IMR-90 (cell line): ENCODE data around the gene STPG1. TPM values are rescaled to one million over a fixed set of nuclear protein-coding genes. Genes with fewer than 3 reads are reported as not detected.
A peak's percentile ranks its signal among the peaks of the same experiment; 100 is the strongest.

Source experiments
- ATAC-seq: fragments of 200-7000 bp; cut with Tn5 transposase; 2 replicates; pipeline ENCODE4 v1.9.1; 2020; ENCODE audit warnings: low read depth, mild to moderate bottlenecking, moderate library complexity
- BruUV-seq: library from RNA; stranded (reverse); fragments of 400-500 nt; replicated peaks from 2 replicates; lab custom pipeline; 2021; lab: Mats Ljungman, UMichigan
- CTCF ChIA-PET: fragments of 300-600 bp; formaldehyde crosslinking; extraction: SDS; loops from one replicate; lab custom pipeline; 2021; ENCODE audit warnings: antibody characterized with exemption; lab: Yijun Ruan, JAX
- POLR2A ChIA-PET: fragments of 300-600 bp; sonication (Branson Sonifier 250); formaldehyde crosslinking; loops from one replicate; lab custom pipeline; 2022; ENCODE audit warnings: antibody characterized with exemption; ENCODE audit not compliant: unreplicated experiment; lab: Charles Lee
- DNase-seq: peaks from one replicate; pipeline ENCODE4 v3.0.0; 2013
- H2AFZ ChIP-seq: replicated peaks from 2 replicates; pipeline ENCODE3; 2013; ENCODE audit warnings: low read length, mild to moderate bottlenecking; ENCODE audit not compliant: poor library complexity
- H2AK5ac ChIP-seq: 2 replicates; pipeline ENCODE4 v1.6.1; 2013; ENCODE audit warnings: low read depth, low read length, inconsistent platforms
- H2AK9ac ChIP-seq: replicated peaks from 2 replicates; pipeline ENCODE3; 2013; ENCODE audit warnings: mild to moderate bottlenecking, low read depth, low read length, moderate library complexity; ENCODE audit not compliant: poor library complexity
- H2BK120ac ChIP-seq: 2 replicates; pipeline ENCODE4 v1.6.1; 2013; ENCODE audit warnings: low read depth, low read length, inconsistent platforms
- H2BK15ac ChIP-seq: 3 replicates; pipeline ENCODE4 v1.6.1; 2013; ENCODE audit warnings: low read depth, low read length, inconsistent platforms
- H2BK20ac ChIP-seq: 2 replicates; pipeline ENCODE4 v1.6.1; 2013; ENCODE audit warnings: low read depth, mild to moderate bottlenecking, inconsistent platforms, low read length, moderate library complexity
- H2BK5ac ChIP-seq: 2 replicates; pipeline ENCODE4 v1.6.1; 2013; ENCODE audit warnings: mild to moderate bottlenecking, low read depth, low read length, inconsistent platforms; ENCODE audit not compliant: poor library complexity, severe bottlenecking
- H3K14ac ChIP-seq: replicated peaks from 2 replicates; pipeline ENCODE4 v1.6.1; 2013; ENCODE audit warnings: low read depth, low read length, inconsistent platforms
- H3K18ac ChIP-seq: 2 replicates; pipeline ENCODE4 v1.6.1; 2013; ENCODE audit warnings: low read depth, low read length, control low read depth
- H3K23ac ChIP-seq: 2 replicates; pipeline ENCODE4 v1.6.1; 2013; ENCODE audit warnings: low read depth, low read length, inconsistent platforms
- H3K27ac ChIP-seq: 2 replicates; pipeline ENCODE4 v1.5.1; 2013; ENCODE audit warnings: mild to moderate bottlenecking, control low read depth, low read length; ENCODE audit not compliant: insufficient read depth
- H3K27me3 ChIP-seq: 2 replicates; pipeline ENCODE4 v1.6.1; 2013; ENCODE audit warnings: low read length; ENCODE audit not compliant: control insufficient read depth, insufficient read depth
- H3K36me3 ChIP-seq: 2 replicates; pipeline ENCODE4 v1.6.1; 2013; ENCODE audit warnings: low read length, mixed read lengths; ENCODE audit not compliant: control insufficient read depth, insufficient read depth
- H3K4ac ChIP-seq: 2 replicates; pipeline ENCODE4 v1.6.1; 2013; ENCODE audit warnings: low read depth, low read length, inconsistent platforms
- H3K4me1 ChIP-seq: 2 replicates; pipeline ENCODE4 v1.6.1; 2013; ENCODE audit warnings: low read length, mixed read lengths; ENCODE audit not compliant: control insufficient read depth, insufficient read depth
- H3K4me2 ChIP-seq: 2 replicates; pipeline ENCODE4 v1.6.1; 2013; ENCODE audit warnings: low read depth, mild to moderate bottlenecking, control low read depth, low read length, moderate library complexity
- H3K4me3 ChIP-seq: 2 replicates; pipeline ENCODE4 v1.5.1; 2013; ENCODE audit warnings: low read depth, mild to moderate bottlenecking, control low read depth, low read length, moderate library complexity; ENCODE audit not compliant: insufficient read depth
- H3K56ac ChIP-seq: 2 replicates; pipeline ENCODE4 v1.6.1; 2013; ENCODE audit warnings: low read length, inconsistent platforms; ENCODE audit not compliant: insufficient read depth; ENCODE audit errors: extremely low read depth
- H3K79me1 ChIP-seq, 2 experiments: 2 replicates each; pipeline ENCODE4 v1.6.1; 2013; ENCODE audit warnings: low read length in 2 of 2, inconsistent platforms in 1 of 2, low read depth in 1 of 2
- H3K9ac ChIP-seq: 2 replicates; pipeline ENCODE4 v1.6.1; 2013; ENCODE audit warnings: low read depth, low read length, control low read depth
- H3K9me1 ChIP-seq: 2 replicates; pipeline ENCODE4 v1.6.1; 2013; ENCODE audit warnings: low read length, inconsistent platforms; ENCODE audit not compliant: insufficient read depth
- H3K9me3 ChIP-seq: 2 replicates; pipeline ENCODE4 v1.6.1; 2013; ENCODE audit warnings: low read length; ENCODE audit not compliant: control insufficient read depth, insufficient read depth
- H4K20me1 ChIP-seq: 2 replicates; pipeline ENCODE4 v1.6.1; 2013; ENCODE audit warnings: low read length, inconsistent platforms; ENCODE audit not compliant: insufficient read depth
- H4K5ac ChIP-seq: 2 replicates; pipeline ENCODE4 v1.6.1; 2013; ENCODE audit warnings: mild to moderate bottlenecking, low read depth, low read length, control low read depth
- H4K8ac ChIP-seq, 2 experiments: 2 replicates each; pipeline ENCODE4 v1.6.1; 2013; ENCODE audit warnings: low read depth in 2 of 2, low read length in 2 of 2, control low read depth in 1 of 2, inconsistent platforms in 1 of 2
- H4K91ac ChIP-seq: 2 replicates; pipeline ENCODE4 v1.6.1; 2013; ENCODE audit warnings: low read depth, low read length, inconsistent platforms; ENCODE audit not compliant: insufficient read depth
- BHLHE40 ChIP-seq: fragments of 150-350 bp; IDR thresholded peaks from 2 replicates; pipeline ENCODE4 v1.6.1; 2016; ENCODE audit warnings: mild to moderate bottlenecking, low read depth, low read length
- CEBPB ChIP-seq: IDR thresholded peaks from 2 replicates; pipeline ENCODE4 v1.6.1; 2012; ENCODE audit warnings: low read depth, low read length, improper control_type of control experiment
- CHD1 ChIP-seq: IDR thresholded peaks from 2 replicates; pipeline ENCODE4 v1.6.1; 2012; ENCODE audit warnings: low read depth, low read length, improper control_type of control experiment
- CTCF ChIP-seq: conservative IDR thresholded peaks from 2 replicates; pipeline ENCODE4 v1.5.1; 2012; ENCODE audit warnings: mild to moderate bottlenecking, low read depth, low read length, improper control_type of control experiment
- ELK1 ChIP-seq: fragments of 150-350 bp; IDR thresholded peaks from 2 replicates; pipeline ENCODE4 v1.6.1; 2016; ENCODE audit warnings: low read depth, mild to moderate bottlenecking, low read length, moderate library complexity, borderline replicate concordance
- FOS ChIP-seq: fragments of 150-350 bp; IDR thresholded peaks from 2 replicates; pipeline ENCODE4 v1.6.1; 2016; ENCODE audit warnings: low read depth, low read length
- MAFK ChIP-seq: IDR thresholded peaks from 2 replicates; pipeline ENCODE4 v1.6.1; 2012; ENCODE audit warnings: low read depth, low read length, improper control_type of control experiment
- MAZ ChIP-seq: IDR thresholded peaks from 2 replicates; pipeline ENCODE4 v1.6.1; 2012; ENCODE audit warnings: low read depth, mild to moderate bottlenecking, low read length, improper control_type of control experiment, moderate library complexity, borderline replicate concordance
- MXI1 ChIP-seq: IDR thresholded peaks from 2 replicates; pipeline ENCODE4 v1.6.1; 2012; ENCODE audit warnings: low read depth, mild to moderate bottlenecking, low read length, moderate library complexity, borderline replicate concordance
- NFE2L2 ChIP-seq: fragments of 150-350 bp; IDR thresholded peaks from 2 replicates; pipeline ENCODE4 v1.6.1; 2016; ENCODE audit warnings: low read depth, mild to moderate bottlenecking, low read length
- POLR2A ChIP-seq: IDR thresholded peaks from 2 replicates; pipeline ENCODE4 v1.6.1; 2012; ENCODE audit warnings: mild to moderate bottlenecking, low read depth, low read length
- RAD21 ChIP-seq: IDR thresholded peaks from 2 replicates; pipeline ENCODE4 v1.6.1; 2012; ENCODE audit warnings: low read length, improper control_type of control experiment
- RCOR1 ChIP-seq: IDR thresholded peaks from 2 replicates; pipeline ENCODE4 v1.6.1; 2012; ENCODE audit warnings: mild to moderate bottlenecking, low read length, improper control_type of control experiment; ENCODE audit not compliant: insufficient replicate concordance
- RFX5 ChIP-seq: IDR thresholded peaks from 2 replicates; pipeline ENCODE4 v1.8.0; 2012; ENCODE audit warnings: low read depth, mild to moderate bottlenecking, low read length, moderate library complexity
- SMC3 ChIP-seq: fragments of 150-350 bp; IDR thresholded peaks from 2 replicates; pipeline ENCODE4 v1.6.1; 2016; ENCODE audit warnings: low read depth, mild to moderate bottlenecking, antibody characterized with exemption, low read length, moderate library complexity
- USF2 ChIP-seq: fragments of 150-350 bp; IDR thresholded peaks from 2 replicates; pipeline ENCODE4 v1.6.1; 2017; ENCODE audit warnings: mild to moderate bottlenecking, antibody characterized with exemption, low read length, low read depth
- WGBS, 2 experiments: methylation state at CpG; one replicate each; pipeline versions ENCODE4 v1.1.5 to v1.1.7; 2013; ENCODE audit warnings: missing lambda C conversion rate in 2 of 2; ENCODE audit not compliant: insufficient read length in 1 of 2; ENCODE audit errors: extremely low coverage in 2 of 2; 5-methylcytosine and 5-hydroxymethylcytosine counted together
- dilution Hi-C: fragments of 300-500 bp; cut with HindIII; formaldehyde crosslinking; loops from one replicate; pipeline ENCODE4 v1.14.3; 2018; ENCODE audit warnings: low sequenced_read_pairs; ENCODE audit not compliant: unreplicated experiment
- in situ Hi-C: fragments of 300-500 bp; cut with MboI; formaldehyde crosslinking; loops from 3 replicates; pipeline ENCODE4 v1.14.3; 2019; ENCODE audit warnings: low sequenced_read_pairs, inconsistent platforms, mixed read lengths
- intact Hi-C: fragments of 100-400 bp; cut with micrococcal nuclease; formaldehyde crosslinking; loops from 2 replicates; pipeline ENCODE4 v1.10.0; 2022
- polyA plus RNA-seq, 3 experiments: library from polyadenylated mRNA; depleted of rRNA; stranded (reverse); fragments of >200 nt; gene quantifications; 2 replicates each; pipeline ENCODE4 v1.2.3, GENCODE V29; 2012; ENCODE audit warnings: low replicate concordance in 1 of 3
- total RNA-seq: library from RNA; depleted of rRNA; stranded (reverse); fragments of >200 nt; gene quantifications from 2 replicates; pipeline ENCODE4 v1.2.3, GENCODE V29; 2012

STPG1 gene
- total and polyA plus RNA-seq, 2 of the 4 experiments (the other 2 are of a cell fraction): 3.0 to 6.5 TPM

GRCh38 chr1:24317956-24318614 is 95.5 kb downstream of the STPG1 start:
- Histone ChIP-seq H3K23ac (no peak overlapping the region), H3K4me3 (no peak overlapping the region), H3K36me3 (no peaks in the 10 kb centered on the region), H3K9ac (no peak overlapping the region), H3K79me1 (no peaks in the 10 kb centered on the region), H2AK9ac (no peak overlapping the region), H3K18ac (no peak overlapping the region), H2AK5ac (no peak overlapping the region), H2BK15ac (no peak overlapping the region), H4K20me1 (no peaks in the 10 kb centered on the region), H3K14ac (no peak overlapping the region), H2BK20ac (no peak overlapping the region), H3K56ac (no peak overlapping the region), H3K9me1 (no peaks in the 10 kb centered on the region; the same call in 1 of the 2 replicates), H2BK120ac (no peak overlapping the region), H4K8ac (no peak overlapping the region), H2AFZ (no peak overlapping the region), H4K91ac (no peak overlapping the region), H4K5ac (no peak overlapping the region), H3K4me1 (peaks cover 10% of the 10 kb centered on the region), H3K27me3 (peaks cover 58% of the 10 kb centered on the region), H3K4ac (no peak overlapping the region), H3K27ac (no peak overlapping the region), H2BK5ac (no peak overlapping the region), H3K4me2 (no peak overlapping the region), H3K9me3 (no peaks in the 10 kb centered on the region)
- intact Hi-C loops (no loop called here), in situ Hi-C loops (no loop called here), dilution Hi-C loops (no loop called here)
- ATAC-seq (peak; percentile 28), DNase-seq (peak; percentile 36)
- POLR2A ChIA-PET: no interaction called here
- CTCF ChIA-PET: interaction anchor here (0.7 kb wide), 1 partner anchor 476 kb away, joined by 3 read pairs; no protein-coding TSS in a partner anchor
- WGBS, 2 experiments: no CpG with 5 or more reads among the region's 2 CpGs
- no TSS peak for BruUV-seq
- TF ChIP-seq CEBPB (no peak), FOS (no peak), NFE2L2 (no peak), BHLHE40 (no peak), MAFK (no peak), CTCF (no peak), SMC3 (no peak), MXI1 (no peak), POLR2A (no peak), MAZ (no peak), RAD21 (no peak), RFX5 (no peak), USF2 (no peak), ELK1 (no peak), RCOR1 (no peak), CHD1 (no peak)
